Sigmoid colon (tissue), 7 donors: ENCODE data around the gene NGF. TPM values are rescaled to one million over a fixed set of nuclear protein-coding genes. Genes with fewer than 3 reads are reported as not detected.

ENCODE experiments used
- DNase-seq: peaks from one replicate; pipeline ENCODE4 v3.0.0-alpha.2; 2019
- H3K27ac ChIP-seq, 4 donors: fragments of 200-600 bp; sonication (generic); one replicate each; pipeline ENCODE4 v1.5.1; 2016 to 2019; ENCODE audit warnings: mild to moderate bottlenecking in 1 of 4
- H3K27me3 ChIP-seq, 3 donors: fragments of 200-600 bp; sonication (generic); one replicate each; pipeline ENCODE4 v1.5.1; 2019; ENCODE audit warnings: mild to moderate bottlenecking in 1 of 3
- H3K36me3 ChIP-seq, 4 donors: fragments of 200-600 bp; sonication (generic); one replicate each; pipeline ENCODE4 v1.5.1; 2016 to 2019
- H3K4me1 ChIP-seq, 4 donors: fragments of 200-600 bp; sonication (generic); one replicate each; pipeline ENCODE4 v1.5.1; 2017 to 2019
- H3K4me3 ChIP-seq, 4 donors: fragments of 200-600 bp; sonication (generic); one replicate each; pipeline ENCODE4 v1.5.1; 2017 to 2019; ENCODE audit warnings: mild to moderate bottlenecking in 2 of 4, moderate library complexity in 1 of 4
- H3K9me3 ChIP-seq, 4 donors: fragments of 200-600 bp in 3 of 4; sonication (generic) in 3 of 4; one replicate each; pipeline versions ENCODE4 v1.5.1 to v1.6.1; 2013 to 2019
- EP300 ChIP-seq, 4 donors: sonication (generic); formaldehyde crosslinking; IDR thresholded peaks; one replicate each; pipeline ENCODE4 v1.6.1; 2017; ENCODE audit warnings: antibody characterized with exemption in 4 of 4
- POLR2A ChIP-seq, 2 donors: fragments of 450-650 bp; IDR thresholded peaks; one replicate each; pipeline ENCODE4 v1.6.1; 2016; ENCODE audit warnings: antibody characterized with exemption in 2 of 2, mild to moderate bottlenecking in 2 of 2, moderate library complexity in 2 of 2
- POLR2AphosphoS5 ChIP-seq, 4 donors: sonication (generic); formaldehyde crosslinking; IDR thresholded peaks; one replicate each; pipeline ENCODE4 v1.6.1; 2017; ENCODE audit warnings: antibody characterized with exemption in 4 of 4
- WGBS, 2 donors: extraction: QIAGEN DNeasy Blood & Tissue Kit; methylation state at CpG; one replicate each; pipeline ENCODE4 v1.1.7; 2013; 5-methylcytosine and 5-hydroxymethylcytosine counted together
- intact Hi-C: fragments of 100-400 bp; cut with DNase I; formaldehyde crosslinking; loops from one replicate; pipeline ENCODE4 v1.15.1; 2023
- polyA plus RNA-seq, 3 donors: library from polyadenylated mRNA; stranded (reverse); fragments of 200-250 nt; gene quantifications; one replicate each; pipeline ENCODE4 v1.2.3, GENCODE V29; 2013
- total RNA-seq, 4 donors: library from RNA; depleted of rRNA; stranded (reverse); fragments of >200 nt; gene quantifications; one replicate each; pipeline ENCODE4 v1.1.0, GENCODE V29; 2016
- TF ChIP-seq, protein P1 (sequence below), 4 experiments: fragments of 450-650 bp in 3 of 4; fragments of 200-600 bp in 1 of 4; IDR thresholded peaks; one replicate each; pipeline ENCODE4 v1.5.1; 2016 to 2019; ENCODE audit warnings: antibody characterized with exemption in 4 of 4, mild to moderate bottlenecking in 3 of 4, moderate library complexity in 2 of 4
- donor health status: healthy with polysubstance abuse.
- donor health status: Bipolar disorder and iron deficiency.
- donor health status: healthy.

NGF gene
- total and polyA plus RNA-seq, 7 donors, result 0.83 to 5.6 (median 3.9) TPM; not detected in 2

DNA sequence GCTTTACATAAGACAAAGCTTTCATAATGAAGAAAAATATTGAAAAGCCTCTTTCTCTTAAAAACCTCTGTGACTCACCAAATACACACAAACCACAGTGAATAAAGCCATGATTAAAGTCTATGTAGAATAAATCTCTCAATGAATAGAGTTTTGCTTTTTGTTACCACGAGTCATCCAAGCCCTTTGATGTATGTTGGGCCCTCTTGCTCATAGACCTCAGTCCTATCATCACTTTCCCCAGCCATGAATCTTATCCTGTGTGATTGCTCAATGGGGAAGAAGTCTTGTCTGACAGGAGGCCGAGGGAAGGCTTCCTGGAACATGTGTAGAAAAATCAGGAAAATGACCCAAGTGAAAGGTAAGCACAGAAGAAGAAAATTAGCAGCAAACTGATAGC is 60.8 kb downstream of the NGF start:
- 62 to 76% methylated on average over 2 of the region's 2 CpGs for WGBS, 2 donors
- no peaks in the 10 kb centered on the region for H3K27me3 ChIP-seq
- intact Hi-C loops, result no loop called here
- DNase-seq, result no peak
- H3K27ac ChIP-seq, result no peak overlapping the region
- no peaks in the 10 kb centered on the region for H3K36me3 ChIP-seq
- no peak overlapping the region for H3K4me3 ChIP-seq
- H3K4me1 ChIP-seq, result peaks cover 0 to 8% (median 0%) of the 10 kb centered on the region in 4 donors
- peaks cover 0 to 11% (median 4%) of the 10 kb centered on the region in 4 donors for H3K9me3 ChIP-seq
- TF ChIP-seq POLR2A (IDR thresholded peaks at IDR 0.05), result no peak
- TF ChIP-seq POLR2AphosphoS5 (IDR thresholded peaks at IDR 0.05), result no peak
- TF ChIP-seq, protein P1, sequence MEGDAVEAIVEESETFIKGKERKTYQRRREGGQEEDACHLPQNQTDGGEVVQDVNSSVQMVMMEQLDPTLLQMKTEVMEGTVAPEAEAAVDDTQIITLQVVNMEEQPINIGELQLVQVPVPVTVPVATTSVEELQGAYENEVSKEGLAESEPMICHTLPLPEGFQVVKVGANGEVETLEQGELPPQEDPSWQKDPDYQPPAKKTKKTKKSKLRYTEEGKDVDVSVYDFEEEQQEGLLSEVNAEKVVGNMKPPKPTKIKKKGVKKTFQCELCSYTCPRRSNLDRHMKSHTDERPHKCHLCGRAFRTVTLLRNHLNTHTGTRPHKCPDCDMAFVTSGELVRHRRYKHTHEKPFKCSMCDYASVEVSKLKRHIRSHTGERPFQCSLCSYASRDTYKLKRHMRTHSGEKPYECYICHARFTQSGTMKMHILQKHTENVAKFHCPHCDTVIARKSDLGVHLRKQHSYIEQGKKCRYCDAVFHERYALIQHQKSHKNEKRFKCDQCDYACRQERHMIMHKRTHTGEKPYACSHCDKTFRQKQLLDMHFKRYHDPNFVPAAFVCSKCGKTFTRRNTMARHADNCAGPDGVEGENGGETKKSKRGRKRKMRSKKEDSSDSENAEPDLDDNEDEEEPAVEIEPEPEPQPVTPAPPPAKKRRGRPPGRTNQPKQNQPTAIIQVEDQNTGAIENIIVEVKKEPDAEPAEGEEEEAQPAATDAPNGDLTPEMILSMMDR (IDR thresholded peaks at IDR 0.05), result no peak
- no peak for TF ChIP-seq EP300 (IDR thresholded peaks at IDR 0.05)

DNA sequence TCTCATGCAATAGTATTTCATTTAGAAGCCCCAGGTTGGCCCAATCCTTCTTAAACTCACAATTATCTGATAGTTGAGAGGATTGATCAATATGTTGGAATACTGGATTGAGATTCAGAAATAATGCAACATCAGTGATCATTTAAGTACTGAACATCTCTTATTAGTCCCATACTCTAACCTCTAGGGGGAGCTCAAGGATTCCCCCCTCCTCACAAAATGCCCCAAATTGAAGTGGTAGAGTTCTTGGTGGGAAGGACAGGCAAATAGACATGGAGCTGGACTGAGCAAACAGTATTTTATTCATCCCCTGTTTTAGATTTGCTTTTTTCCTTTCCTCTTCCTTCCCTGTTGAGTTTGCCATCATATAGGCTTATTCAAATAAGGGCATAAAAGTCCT is 62.8 kb downstream of the NGF start:
- TF ChIP-seq EP300 (IDR thresholded peaks at IDR 0.05), result no peak
- TF ChIP-seq, protein P1 (IDR thresholded peaks at IDR 0.05), result no peak
- TF ChIP-seq POLR2AphosphoS5 (IDR thresholded peaks at IDR 0.05), result no peak
- no peaks in the 10 kb centered on the region for H3K27me3 ChIP-seq
- no peak for DNase-seq
- no peak overlapping the region for H3K27ac ChIP-seq
- H3K4me1 ChIP-seq, result no peaks in the 10 kb centered on the region
- no peak overlapping the region for H3K4me3 ChIP-seq
- H3K36me3 ChIP-seq, result no peaks in the 10 kb centered on the region
- intact Hi-C loops, result no loop called here
- H3K9me3 ChIP-seq, result peaks cover 0 to 11% (median 4%) of the 10 kb centered on the region in 4 donors

DNA sequence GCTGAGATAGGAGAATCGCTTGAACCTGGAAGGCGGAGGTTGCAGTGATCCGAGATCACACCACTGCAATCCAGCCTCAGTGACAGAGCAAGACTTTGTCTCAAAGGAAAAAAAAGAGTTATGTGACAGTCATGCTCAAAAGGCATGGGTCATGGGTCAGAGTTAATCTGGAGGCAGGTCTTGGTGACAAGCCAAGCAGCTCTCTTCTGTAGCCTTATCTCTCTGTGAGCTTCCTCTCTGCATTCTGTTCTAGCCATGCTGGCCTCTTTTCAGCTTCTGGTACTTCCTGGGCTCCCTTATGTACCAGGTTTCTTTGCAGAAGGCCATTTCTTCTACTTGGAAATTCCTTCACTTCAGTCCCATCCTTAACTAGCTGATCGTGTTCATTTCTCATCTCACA is 63.6 kb downstream of the NGF start:
- Histone ChIP-seq H3K27me3 (no peaks in the 10 kb centered on the region), H3K4me1 (no peaks in the 10 kb centered on the region), H3K4me3 (no peak overlapping the region), H3K36me3 (no peaks in the 10 kb centered on the region), H3K9me3 (peaks cover 0 to 11% (median 4%) of the 10 kb centered on the region in 4 donors), H3K27ac (no peak overlapping the region)
- no peak for DNase-seq
- intact Hi-C loops, result no loop called here
- WGBS, 2 donors, result 85 to 98% methylated on average over 4 of the region's 4 CpGs
- no peak for TF ChIP-seq POLR2A (IDR thresholded peaks at IDR 0.05)
- no peak for TF ChIP-seq POLR2AphosphoS5 (IDR thresholded peaks at IDR 0.05)
- TF ChIP-seq, protein P1 (IDR thresholded peaks at IDR 0.05), result no peak
- no peak for TF ChIP-seq EP300 (IDR thresholded peaks at IDR 0.05)

DNA sequence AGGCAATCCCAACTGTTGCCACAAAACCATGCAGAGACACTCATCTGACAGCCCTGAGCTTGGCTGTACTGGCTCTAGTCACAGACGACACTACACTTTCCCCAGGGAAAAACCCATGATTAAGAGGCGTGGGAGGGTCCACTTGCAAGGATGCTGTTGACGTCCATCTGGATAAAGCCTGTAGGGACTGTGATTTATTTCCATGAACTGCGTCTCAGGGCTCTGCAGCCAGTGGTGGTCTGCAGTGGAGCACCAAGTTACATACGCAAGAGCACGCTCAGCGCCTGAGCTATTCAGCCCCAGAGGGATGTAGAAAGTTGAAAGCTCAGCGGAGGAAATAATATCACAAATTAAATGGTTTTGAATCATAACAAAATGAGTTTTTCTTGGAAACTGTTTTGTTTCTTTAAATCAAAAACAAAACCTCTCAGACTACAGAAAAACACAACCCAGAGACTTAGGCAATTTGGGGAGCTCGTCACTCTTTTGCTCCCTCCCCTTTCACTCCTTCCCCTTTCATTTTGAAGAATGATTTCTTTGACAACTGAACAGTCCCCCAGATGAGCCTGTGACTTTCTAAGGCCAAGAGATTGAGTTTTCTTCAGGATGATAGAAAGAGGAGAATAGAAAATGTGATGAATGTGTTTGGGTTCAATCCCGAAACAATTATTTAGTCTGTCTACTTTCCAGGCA is 71.2 kb downstream of the NGF start:
- intact Hi-C loops, result no loop called here
- no peaks in the 10 kb centered on the region for H3K9me3 ChIP-seq
- TF ChIP-seq POLR2AphosphoS5 (IDR thresholded peaks at IDR 0.05), result no peak
- TF ChIP-seq, protein P1 (IDR thresholded peaks at IDR 0.05), result no peak
- no peak for TF ChIP-seq POLR2A (IDR thresholded peaks at IDR 0.05)
- TF ChIP-seq EP300 (IDR thresholded peaks at IDR 0.05), result no peak
- no peak for DNase-seq
- H3K36me3 ChIP-seq, result no peaks in the 10 kb centered on the region
- H3K4me3 ChIP-seq, result no peak overlapping the region
- peaks cover 0 to 3% (median 0%) of the 10 kb centered on the region in 4 donors for H3K4me1 ChIP-seq
- WGBS, 2 donors, result 80 to 88% methylated on average over 10 of the region's 10 CpGs
- no peak overlapping the region for H3K27ac ChIP-seq
- H3K27me3 ChIP-seq, result no peaks in the 10 kb centered on the region

DNA sequence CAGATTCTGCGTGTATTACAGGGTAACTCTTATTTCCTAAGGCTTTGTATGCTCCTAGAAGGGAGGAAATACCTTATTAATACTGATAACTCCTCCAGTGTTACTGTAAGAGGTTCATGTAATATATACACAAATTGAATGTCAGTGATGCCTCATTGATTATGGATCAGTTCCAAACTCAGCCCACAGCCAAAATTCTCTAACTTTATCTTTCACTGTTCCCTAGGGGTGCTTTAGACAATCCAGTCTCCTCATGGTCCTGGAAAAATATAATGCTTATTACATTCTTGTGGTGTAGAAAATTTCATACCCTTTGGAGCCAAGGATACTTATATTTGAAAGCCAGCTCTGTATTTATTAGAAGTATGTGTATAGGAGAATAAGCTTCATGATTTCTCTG is 73.0 kb downstream of the NGF start:
- no peaks in the 10 kb centered on the region for H3K27me3 ChIP-seq
- H3K27ac ChIP-seq, result no peak overlapping the region
- no peaks in the 10 kb centered on the region for H3K9me3 ChIP-seq
- no peak overlapping the region for H3K4me3 ChIP-seq
- intact Hi-C loops, result no loop called here
- peaks cover 0 to 14% (median 7%) of the 10 kb centered on the region in 4 donors for H3K4me1 ChIP-seq
- WGBS, 2 donors, result 82 to 83% methylated on average over 1 of the region's 1 CpG
- H3K36me3 ChIP-seq, result no peaks in the 10 kb centered on the region
- no peak for DNase-seq
- TF ChIP-seq EP300 (IDR thresholded peaks at IDR 0.05), result no peak
- TF ChIP-seq POLR2A (IDR thresholded peaks at IDR 0.05), result no peak
- TF ChIP-seq, protein P1 (IDR thresholded peaks at IDR 0.05), result no peak
- no peak for TF ChIP-seq POLR2AphosphoS5 (IDR thresholded peaks at IDR 0.05)
